NCI-H345 (cell line): ENCODE results near the gene RASSF7.
A peak's percentile ranks its signal among the peaks of the same experiment; 100 is the strongest.

Experiments used
- DNase-seq: peaks from one replicate; lab custom pipeline; 2025; lab: John Stamatoyannopoulos, UW

RASSF7 gene

GRCh38 chr11:567011-567628 is 6.3 kb downstream of the RASSF7 start:
- DNase-seq, result no peak

GRCh38 chr11:567629-568292 is 7.0 kb downstream of the RASSF7 start:
- DNase-seq, result no peak

GRCh38 chr11:568306-569157 is 7.8 kb downstream of the RASSF7 start:
- peak; percentile 97 for DNase-seq

- no peak for DNase-seq
Observed at GRCh38 chr11:569158-569885, 8.6 kb downstream of the RASSF7 start.

GRCh38 chr11:571802-572185 is 11.0 kb downstream of the RASSF7 start:
- DNase-seq, result no peak

GRCh38 chr11:573146-573759 is 12.5 kb downstream of the RASSF7 start:
- no peak for DNase-seq

GRCh38 chr11:574031-574570 is 13.3 kb downstream of the RASSF7 start:
- DNase-seq, result peak; percentile 24

GRCh38 chr11:574632-575312 is 14.0 kb downstream of the RASSF7 start:
- no peak for DNase-seq

- DNase-seq, result peak; percentile 90
Observed at GRCh38 chr11:575313-575995, 14.7 kb downstream of the RASSF7 start.

GRCh38 chr11:575996-576768 is 15.4 kb downstream of the RASSF7 start, which contains the start of gene PHRF1:
Gene PHRF1, plus strand, starts transcription at chr11:576470. Its CDS starts 5,043 bp downstream, at chr11:581513.
- peak; percentile 93 for DNase-seq

- no peak for DNase-seq
Observed at GRCh38 chr11:576811-577610, 16.2 kb downstream of the RASSF7 start.

- DNase-seq, result no peak
Observed at GRCh38 chr11:577611-577894, 16.8 kb downstream of the RASSF7 start.

- DNase-seq, result no peak
Observed at GRCh38 chr11:578276-579035, 17.7 kb downstream of the RASSF7 start.

- no peak for DNase-seq
Observed at GRCh38 chr11:579830-580601, 19.2 kb downstream of the RASSF7 start.

- no peak for DNase-seq
Observed at GRCh38 chr11:581342-581741, 20.6 kb downstream of the RASSF7 start.

GRCh38 chr11:581752-582151 is 21.0 kb downstream of the RASSF7 start:
- no peak for DNase-seq

GRCh38 chr11:584287-584686 is 23.5 kb downstream of the RASSF7 start:
- no peak for DNase-seq
